GM23338 (cell line): ENCODE measurements around the gene LAMC3. TPM values are rescaled to one million over a fixed set of nuclear protein-coding genes. Genes with fewer than 3 reads are reported as not detected.

Experiments used
- ATAC-seq: fragments of 200-7000 bp; cut with Tn5 transposase; 3 replicates; pipeline ENCODE4 v1.9.1; 2020
- DNase-seq: peaks from one replicate; pipeline ENCODE4 v3.0.0-alpha.2; 2015; ENCODE audit warnings: low spot score
- H2AFZ ChIP-seq: fragments of 200-600 bp; sonication (generic); 2 replicates; pipeline ENCODE4 v1.8.0; 2016; ENCODE audit warnings: antibody characterized with exemption, mild to moderate bottlenecking, moderate library complexity
- H3F3A ChIP-seq: fragments of 200-600 bp; sonication (generic); replicated peaks from 2 replicates; pipeline ENCODE4 v1.8.0; 2017; ENCODE audit warnings: antibody characterized with exemption, mixed run types, low read depth
- H3K27ac ChIP-seq: fragments of 200-600 bp; sonication (generic); 2 replicates; pipeline ENCODE4 v1.6.1; 2016; ENCODE audit warnings: low read depth
- H3K27me3 ChIP-seq: fragments of 200-600 bp; sonication (generic); 2 replicates; pipeline ENCODE4 v1.8.0; 2016; ENCODE audit warnings: mild to moderate bottlenecking, mixed run types, moderate library complexity; ENCODE audit not compliant: insufficient read depth
- H3K36me3 ChIP-seq: fragments of 200-600 bp; sonication (generic); 2 replicates; pipeline ENCODE4 v1.8.0; 2016; ENCODE audit warnings: mild to moderate bottlenecking; ENCODE audit not compliant: insufficient read depth
- H3K4me1 ChIP-seq: fragments of 200-600 bp; sonication (generic); 2 replicates; pipeline ENCODE4 v1.8.0; 2016; ENCODE audit warnings: mild to moderate bottlenecking, moderate library complexity; ENCODE audit not compliant: insufficient read depth
- H3K4me2 ChIP-seq: fragments of 200-600 bp; sonication (generic); 2 replicates; pipeline ENCODE4 v1.7.1; 2017; ENCODE audit warnings: mixed run types
- H3K4me3 ChIP-seq: fragments of 200-600 bp; sonication (generic); 2 replicates; pipeline ENCODE4 v1.6.1; 2016; ENCODE audit warnings: mixed run types
- H3K79me2 ChIP-seq: fragments of 200-600 bp; sonication (generic); replicated peaks from 2 replicates; pipeline ENCODE4 v1.8.0; 2017; ENCODE audit warnings: mild to moderate bottlenecking; ENCODE audit not compliant: insufficient read depth
- H3K9me2 ChIP-seq: fragments of 200-600 bp; sonication (generic); 2 replicates; pipeline ENCODE4 v1.8.0; 2017; ENCODE audit not compliant: insufficient read depth
- H4K20me1 ChIP-seq: fragments of 200-600 bp; sonication (generic); replicated peaks from 2 replicates; pipeline ENCODE4 v1.8.0; 2017; ENCODE audit warnings: mild to moderate bottlenecking; ENCODE audit not compliant: insufficient read depth
- H3K27ac Mint-ChIP-seq: 2 replicates; pipeline ENCODE4 v1.8.0; 2020; ENCODE audit warnings: inconsistent platforms, mild to moderate bottlenecking, moderate library complexity, mixed read lengths
- H3K27me3 Mint-ChIP-seq: 3 replicates; pipeline ENCODE4 v1.8.0; 2022; ENCODE audit warnings: low read depth, mild to moderate bottlenecking, moderate library complexity, mixed read lengths, inconsistent platforms; ENCODE audit not compliant: insufficient read depth, poor library complexity
- H3K36me3 Mint-ChIP-seq: 3 replicates; pipeline ENCODE4 v1.8.0; 2021; ENCODE audit warnings: low read depth, mild to moderate bottlenecking, inconsistent platforms, moderate library complexity, mixed read lengths
- H3K4me1 Mint-ChIP-seq: 3 replicates; pipeline ENCODE4 v1.8.0; 2020; ENCODE audit warnings: mild to moderate bottlenecking, inconsistent platforms, mixed read lengths
- H3K4me3 Mint-ChIP-seq: 3 replicates; pipeline ENCODE4 v1.8.0; 2021; ENCODE audit warnings: moderate library complexity, mild to moderate bottlenecking, inconsistent platforms, mixed read lengths
- H3K9me3 Mint-ChIP-seq: 3 replicates; pipeline ENCODE4 v1.8.0; 2020; ENCODE audit warnings: moderate library complexity, mild to moderate bottlenecking, inconsistent platforms, mixed read lengths
- CREB1 ChIP-seq: fragments of 250-450 bp; sonication (Bioruptor Pico); IDR thresholded peaks from 2 replicates; pipeline ENCODE4 v1.5.0; 2020; ENCODE audit warnings: low read depth, mild to moderate bottlenecking, moderate library complexity
- ETS1 ChIP-seq: IDR thresholded peaks from 2 replicates; pipeline ENCODE4 v1.6.1; 2016; ENCODE audit warnings: antibody characterized with exemption
- EZH2 ChIP-seq: fragments of 200-600 bp; sonication (generic); IDR thresholded peaks from one replicate; pipeline ENCODE4 v1.8.0; 2017; ENCODE audit warnings: antibody characterized with exemption, mild to moderate bottlenecking, low read depth; ENCODE audit not compliant: unreplicated experiment
- EZH2phosphoT487 ChIP-seq: fragments of 200-600 bp; sonication (generic); IDR thresholded peaks from one replicate; pipeline ENCODE4 v1.8.1; 2018; ENCODE audit warnings: antibody characterized with exemption; ENCODE audit not compliant: unreplicated experiment
- JUNB ChIP-seq: IDR thresholded peaks from one replicate; pipeline ENCODE4 v1.6.1; 2016; ENCODE audit warnings: antibody characterized with exemption; ENCODE audit not compliant: unreplicated experiment
- NANOG ChIP-seq: IDR thresholded peaks from 2 replicates; pipeline ENCODE4 v1.6.1; 2016; ENCODE audit warnings: antibody characterized with exemption, borderline replicate concordance
- POLR2AphosphoS5 ChIP-seq: IDR thresholded peaks from 2 replicates; pipeline ENCODE4 v1.6.1; 2016; ENCODE audit warnings: antibody characterized with exemption, low read depth
- REST ChIP-seq: IDR thresholded peaks from one replicate; pipeline ENCODE4 v1.6.1; 2018; ENCODE audit warnings: antibody characterized with exemption; ENCODE audit not compliant: unreplicated experiment
- STAT1 ChIP-seq: IDR thresholded peaks from one replicate; pipeline ENCODE4 v1.6.1; 2016; ENCODE audit warnings: antibody characterized with exemption; ENCODE audit not compliant: unreplicated experiment
- ZNF462 ChIP-seq: fragments of 250-450 bp; sonication (Bioruptor Pico); IDR thresholded peaks from 2 replicates; pipeline ENCODE4 v1.5.0; 2020; ENCODE audit warnings: mild to moderate bottlenecking, moderate library complexity
- polyA plus RNA-seq: library from polyadenylated mRNA; unstranded; fragments of >200 nt; fragmentation: Nextera tagmentation; extraction: Ambion mirVana; gene quantifications from 2 replicates; pipeline ENCODE4 v1.2.1, GENCODE V29; 2016
- total RNA-seq: library from RNA; depleted of rRNA; stranded (reverse); fragments of >200 nt; shearing (Covaris generic); gene quantifications from 2 replicates; pipeline ENCODE4 v1.2.3, GENCODE V29; 2014

The LAMC3 gene
- total and polyA plus RNA-seq, 2 experiments from 2014 or later = 9.0 to 27.4 TPM

GRCh38 chr9:131122158-131122557 is 113.2 kb downstream of the LAMC3 start (continued):
- no peak for TF ChIP-seq CREB1 (CRISPR knock-in tag)
- no peak for TF ChIP-seq REST

- Histone ChIP-seq H3K4me1 (peaks cover 7% of the 10 kb centered on the region), H3K9me2 (no peaks in the 10 kb centered on the region), H3F3A (peaks cover 23% of the 10 kb centered on the region; the same call in 1 of the 2 replicates), H3K79me2 (peaks cover 23% of the 10 kb centered on the region), H4K20me1 (peaks cover 13% of the 10 kb centered on the region; the same call in 1 of the 2 replicates), H3K4me3 (peak overlapping the region; percentile 98), H3K27me3 (no peaks in the 10 kb centered on the region), H3K4me2 (peak overlapping the region; percentile 90), H2AFZ (peak overlapping the region; percentile 34), H3K27ac (peak overlapping the region; percentile 97), H3K36me3 (peaks cover 27% of the 10 kb centered on the region)
- H3K36me3 Mint-ChIP-seq = peaks cover 45% of the 10 kb centered on the region
- H3K4me1 Mint-ChIP-seq = peaks cover 8% of the 10 kb centered on the region; the same call in 1 of the 3 replicates
- ATAC-seq (peak; percentile 11), DNase-seq (peak; percentile 18)
- peaks cover 11% of the 10 kb centered on the region for H3K27me3 Mint-ChIP-seq
- no peaks in the 10 kb centered on the region for H3K9me3 Mint-ChIP-seq
- peak overlapping the region; percentile 98 for H3K4me3 Mint-ChIP-seq
- H3K27ac Mint-ChIP-seq = peak overlapping the region; percentile 99
- no peak for TF ChIP-seq POLR2AphosphoS5
- no peak for TF ChIP-seq EZH2
- no peak for TF ChIP-seq STAT1
- no peak for TF ChIP-seq NANOG
- no peak for TF ChIP-seq JUNB
- TF ChIP-seq ETS1 = no peak
- no peak for TF ChIP-seq EZH2phosphoT487
- no peak for TF ChIP-seq CREB1 (CRISPR knock-in tag)
- no peak for TF ChIP-seq ZNF462
These were observed 116.0 kb downstream of the LAMC3 start for GRCh38 chr9:131125038-131125287.
